IPS-18c (cell line): ENCODE data around the gene PLCB4.

Experiments used
- H3K4me3 ChIP-seq: 2 replicates; pipeline ENCODE4 v1.7.0; 2013; ENCODE audit warnings: low read depth, mild to moderate bottlenecking, low read length, moderate library complexity; ENCODE audit not compliant: insufficient read depth
- H3K9me3 ChIP-seq: one replicate; pipeline ENCODE4 v1.6.1; 2013; ENCODE audit warnings: mild to moderate bottlenecking, low read length, moderate library complexity; ENCODE audit not compliant: control insufficient read depth, insufficient read depth

Gene PLCB4

DNA sequence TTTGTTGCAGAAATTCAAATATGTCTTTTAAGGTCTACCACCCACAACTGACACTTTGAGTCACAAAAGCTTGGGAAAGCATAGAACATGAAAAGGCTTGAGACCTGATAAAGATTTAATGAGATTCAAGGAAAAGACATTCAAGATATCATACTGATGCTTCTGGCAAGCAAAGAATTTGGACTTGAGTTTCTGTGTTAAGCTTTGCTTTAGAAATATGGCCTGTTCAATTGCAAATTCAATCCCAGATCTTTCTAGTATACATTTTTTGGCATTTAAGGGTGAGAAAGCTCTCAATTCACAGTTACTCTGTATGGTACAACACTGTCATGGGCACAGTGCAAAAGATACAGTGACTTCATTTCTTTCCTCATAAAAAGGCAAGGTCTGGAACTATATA, 406.6 kb downstream of the PLCB4 start:
- H3K4me3 ChIP-seq: no peak overlapping the region
- no peaks in the 10 kb centered on the region for H3K9me3 ChIP-seq

DNA sequence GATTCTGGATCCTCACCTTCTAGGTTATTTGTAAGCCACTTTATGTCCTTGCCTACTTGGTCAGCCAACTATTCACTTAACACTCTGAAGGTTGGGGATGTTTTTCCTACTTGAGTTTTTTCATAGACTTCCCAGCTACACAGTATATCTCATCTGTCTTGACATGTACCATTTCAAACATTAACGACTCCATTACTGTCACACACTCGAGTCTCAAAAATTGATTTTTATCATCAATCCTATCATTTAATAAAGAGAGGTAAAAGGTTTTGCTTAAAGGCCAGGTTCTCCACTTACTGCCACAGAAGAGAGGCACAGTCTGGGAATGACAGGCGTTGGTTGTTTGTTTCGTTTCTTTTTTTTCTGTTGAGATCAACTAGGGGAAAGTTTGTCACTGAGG, 407.3 kb downstream of the PLCB4 start:
- Histone ChIP-seq H3K9me3 (no peaks in the 10 kb centered on the region), H3K4me3 (no peak overlapping the region)

DNA sequence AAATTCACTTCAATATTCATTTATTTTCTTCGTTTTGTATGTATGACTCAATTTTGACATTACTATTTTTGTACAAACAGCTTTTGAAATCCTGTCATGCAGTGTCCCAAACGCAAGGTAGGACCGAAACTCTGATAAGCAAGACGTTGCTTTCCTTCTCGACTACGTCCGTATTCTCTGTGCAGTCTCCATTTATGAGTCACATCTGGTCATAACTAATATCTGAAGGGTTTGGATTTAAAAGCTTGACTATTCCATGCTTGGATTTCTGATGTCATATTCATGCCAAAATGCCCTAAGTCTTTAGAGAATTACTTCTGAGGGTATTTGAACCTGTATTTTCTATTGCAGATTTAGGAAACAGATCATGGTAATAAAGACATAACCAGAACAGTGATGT, 407.8 kb downstream of the PLCB4 start:
- Histone ChIP-seq H3K9me3 (no peaks in the 10 kb centered on the region), H3K4me3 (no peak overlapping the region)

DNA sequence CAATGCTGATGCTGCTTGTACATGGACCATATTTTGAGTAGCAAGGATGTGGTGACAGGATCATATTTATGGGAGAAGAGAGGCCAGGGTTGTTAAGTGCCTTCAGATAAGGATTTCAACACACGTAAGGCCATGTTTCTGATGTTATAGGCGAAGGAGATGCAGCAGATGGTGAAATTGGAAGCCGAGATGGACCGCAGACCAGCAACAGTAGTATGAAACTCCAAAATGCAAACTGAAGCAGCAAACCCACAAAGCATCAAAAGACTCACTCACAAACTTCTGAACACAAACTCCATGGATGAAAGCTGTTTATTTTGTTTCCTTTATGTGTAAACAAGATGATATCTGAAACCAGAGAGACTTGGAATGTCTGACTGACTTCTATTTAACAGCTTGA, 409.9 kb downstream of the PLCB4 start:
- Histone ChIP-seq H3K9me3 (no peaks in the 10 kb centered on the region), H3K4me3 (no peak overlapping the region)

DNA sequence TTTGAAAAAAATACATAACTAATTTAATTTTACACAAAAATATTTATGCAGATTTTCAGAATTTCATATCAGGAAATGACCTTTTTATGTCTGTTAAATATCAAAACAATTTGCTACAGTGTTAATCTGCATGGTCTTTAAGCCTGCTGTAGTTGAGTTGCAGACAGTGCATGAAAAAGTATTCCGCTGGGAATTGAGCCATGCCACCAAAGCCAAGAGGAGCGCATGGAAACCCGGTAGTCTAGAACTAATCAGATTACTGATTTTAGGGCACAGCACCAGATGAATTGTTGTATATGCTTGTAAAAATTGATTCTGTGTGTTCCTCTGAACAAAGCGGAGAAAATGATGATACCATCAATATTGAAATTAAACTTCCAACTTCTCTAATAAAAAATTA, 411.2 kb downstream of the PLCB4 start:
- Histone ChIP-seq H3K9me3 (no peaks in the 10 kb centered on the region), H3K4me3 (no peak overlapping the region)

DNA sequence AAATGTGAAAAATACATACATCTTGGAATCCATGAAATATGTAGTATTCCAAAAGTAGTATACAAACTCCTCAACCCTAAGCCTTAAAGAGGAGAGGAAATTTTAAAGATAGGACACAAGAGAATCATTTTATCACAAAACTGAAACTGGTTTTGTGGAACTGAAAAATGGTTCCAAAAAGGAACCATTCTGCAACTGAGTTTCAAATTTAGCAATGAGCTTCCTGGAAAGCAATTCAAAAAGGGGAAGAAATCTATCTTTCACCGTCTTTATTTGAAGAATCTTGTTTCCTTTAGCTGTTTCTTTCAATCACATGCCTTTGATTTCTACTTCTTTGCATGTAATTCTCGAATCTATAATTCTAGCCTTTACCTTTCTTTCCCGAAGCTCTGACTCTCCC, 413.3 kb downstream of the PLCB4 start:
- H3K9me3 ChIP-seq: no peaks in the 10 kb centered on the region
- H3K4me3 ChIP-seq: no peak overlapping the region

DNA sequence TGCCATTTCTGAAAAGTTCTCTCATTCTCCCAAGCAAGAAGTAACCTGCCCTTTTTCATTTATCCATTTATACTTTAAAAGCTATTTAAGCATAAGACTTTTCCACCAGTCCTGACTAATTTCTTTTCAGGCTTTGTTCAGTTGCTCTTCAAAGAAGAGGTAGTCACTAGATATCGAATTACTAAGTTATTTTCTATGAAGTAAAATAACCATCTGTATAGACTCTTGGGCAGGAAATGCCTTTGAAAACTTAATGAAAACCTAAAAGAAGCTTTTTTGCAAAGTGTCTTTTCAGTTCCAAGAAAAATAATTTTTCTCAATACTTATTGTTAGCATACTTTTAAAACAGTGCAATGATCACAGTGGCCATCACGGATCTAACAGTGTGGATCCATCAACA, 414.2 kb downstream of the PLCB4 start:
- H3K4me3 ChIP-seq: no peak overlapping the region

DNA sequence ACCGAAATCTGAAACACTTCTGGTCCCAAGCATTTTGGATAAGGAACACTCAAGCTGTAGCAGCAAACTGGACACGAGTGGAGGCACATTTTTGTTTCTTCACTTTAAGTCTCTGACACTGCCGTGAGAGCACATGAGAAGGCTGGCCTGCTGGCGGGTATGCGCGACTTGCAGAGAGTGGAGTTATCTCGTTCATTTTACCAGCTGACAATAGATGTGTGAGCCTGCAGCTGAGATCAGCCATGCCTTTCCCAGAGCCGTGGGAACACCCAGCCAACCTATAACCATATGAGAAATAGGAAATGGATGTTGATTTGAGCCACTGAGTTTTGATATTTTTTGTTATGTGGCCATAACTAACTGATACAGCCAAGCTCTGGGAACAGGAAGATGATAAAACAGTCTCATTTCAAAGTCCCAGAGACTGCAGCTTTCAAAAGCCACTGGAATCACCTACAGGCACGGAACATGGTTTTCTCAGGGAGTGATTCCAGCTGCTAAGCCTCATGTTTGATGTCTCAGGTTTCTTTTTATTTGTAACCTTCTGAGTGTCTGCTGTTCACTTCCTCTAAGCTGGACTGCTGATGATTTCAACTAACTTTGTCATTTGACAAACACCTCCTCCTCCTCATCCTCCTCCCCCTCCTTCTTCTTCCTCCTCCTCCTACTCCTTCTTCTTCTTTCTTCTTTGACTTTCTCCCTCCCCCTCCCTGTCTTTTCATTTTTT, 416.9 kb downstream of the PLCB4 start:
- Histone ChIP-seq H3K4me3 (no peak overlapping the region), H3K9me3 (no peaks in the 10 kb centered on the region)

More for the DNA sequence above, 414.2 kb downstream of the PLCB4 start:
- no peaks in the 10 kb centered on the region for H3K9me3 ChIP-seq

DNA sequence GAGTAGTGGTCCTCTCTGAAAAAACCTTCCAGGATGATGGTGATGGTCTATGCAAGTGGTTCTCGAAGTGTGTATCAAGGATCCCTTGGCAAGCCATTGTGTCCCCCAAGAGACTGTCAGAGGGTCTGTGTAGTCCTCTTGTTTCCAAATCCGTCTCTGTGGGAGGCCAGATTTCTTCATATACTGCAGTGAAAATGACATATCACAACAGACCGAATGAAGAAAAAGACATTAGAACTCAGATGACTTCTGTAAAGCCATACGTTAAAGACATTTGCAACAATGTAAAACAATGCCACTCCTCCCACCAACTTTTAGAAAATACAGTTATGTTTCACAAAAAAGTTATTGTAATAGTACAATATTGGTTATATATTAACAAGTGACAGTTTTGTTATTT, 418.3 kb downstream of the PLCB4 start:
- Histone ChIP-seq H3K4me3 (no peak overlapping the region), H3K9me3 (no peaks in the 10 kb centered on the region)

DNA sequence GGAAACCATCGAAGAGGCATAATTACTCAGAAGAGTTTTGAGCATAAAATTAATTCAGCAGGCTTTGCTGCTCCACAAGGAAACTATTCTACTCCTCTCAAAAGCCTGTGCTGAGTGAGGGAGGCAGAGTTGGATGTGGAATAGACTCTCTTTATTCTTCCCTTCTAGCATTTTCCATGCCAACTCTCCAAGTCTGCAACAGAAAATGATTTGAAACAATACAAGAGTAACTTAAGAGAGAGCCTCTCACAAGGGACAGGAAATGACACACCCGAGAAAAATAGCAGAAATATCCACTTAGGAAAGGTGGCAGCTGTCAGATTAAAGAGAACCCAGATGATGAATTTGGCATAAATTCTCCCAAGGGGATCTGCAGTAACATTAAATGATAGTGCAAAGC, 419.2 kb downstream of the PLCB4 start:
- no peak overlapping the region for H3K4me3 ChIP-seq
- H3K9me3 ChIP-seq: no peaks in the 10 kb centered on the region

DNA sequence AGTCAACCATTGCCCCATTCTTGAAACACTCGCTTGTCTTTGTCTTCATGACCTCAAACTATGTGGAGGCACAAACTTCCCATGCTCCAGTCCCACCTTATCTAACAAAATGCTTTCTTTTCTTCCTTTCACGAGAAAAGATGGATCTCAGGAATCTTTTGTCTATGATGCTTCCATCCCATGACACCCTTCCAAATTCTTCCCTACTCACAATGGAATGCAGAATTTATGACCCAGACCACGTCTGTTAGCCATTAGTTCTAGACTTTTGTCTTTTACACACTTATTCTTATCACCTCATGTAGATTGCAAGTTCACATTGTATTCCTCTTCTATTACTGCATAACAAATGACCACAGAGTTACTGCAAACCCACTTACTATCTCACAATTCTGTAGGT, 421.3 kb downstream of the PLCB4 start:
- Histone ChIP-seq H3K4me3 (no peak overlapping the region), H3K9me3 (no peaks in the 10 kb centered on the region)

DNA sequence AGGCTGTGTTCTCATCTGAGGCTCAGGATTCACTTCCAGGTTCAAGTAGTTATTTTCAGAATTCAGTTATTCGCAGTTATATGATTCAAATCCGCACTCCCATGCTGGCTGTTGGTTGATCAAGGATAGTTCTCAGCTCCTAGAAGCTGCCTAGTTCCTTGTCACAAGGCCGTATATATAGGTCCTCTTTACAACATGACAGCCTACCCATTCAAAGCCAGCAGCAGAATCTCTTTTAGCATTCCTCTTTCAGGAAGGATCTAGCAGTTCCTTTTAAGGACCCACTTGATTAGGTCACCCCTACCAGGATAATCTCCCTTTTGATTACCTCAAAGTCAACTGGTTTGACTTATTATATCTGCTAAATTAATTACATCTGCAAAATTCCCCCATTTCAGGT, 421.7 kb downstream of the PLCB4 start:
- H3K9me3 ChIP-seq: no peaks in the 10 kb centered on the region

DNA sequence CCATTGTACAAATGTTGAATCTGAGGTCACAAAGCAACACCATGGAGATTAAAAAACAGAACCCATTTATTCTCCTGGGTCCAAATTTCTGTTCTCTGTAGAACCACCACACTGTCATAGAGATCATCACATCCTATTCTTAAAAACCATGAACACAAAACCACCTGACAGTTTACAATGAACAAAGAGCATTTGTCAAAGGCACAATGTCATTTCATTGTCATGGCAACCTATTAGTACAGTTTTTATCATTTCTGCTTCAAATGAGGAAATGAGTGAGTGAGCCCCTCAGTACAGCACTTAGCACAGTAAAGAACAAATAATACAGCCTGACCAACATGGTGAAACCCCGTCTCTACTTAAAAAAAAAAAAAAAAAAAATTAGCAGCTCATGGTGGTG, 422.4 kb downstream of the PLCB4 start:
- Histone ChIP-seq H3K9me3 (no peaks in the 10 kb centered on the region), H3K4me3 (no peak overlapping the region)

More for the DNA sequence above, 421.7 kb downstream of the PLCB4 start:
- H3K4me3 ChIP-seq: no peak overlapping the region

DNA sequence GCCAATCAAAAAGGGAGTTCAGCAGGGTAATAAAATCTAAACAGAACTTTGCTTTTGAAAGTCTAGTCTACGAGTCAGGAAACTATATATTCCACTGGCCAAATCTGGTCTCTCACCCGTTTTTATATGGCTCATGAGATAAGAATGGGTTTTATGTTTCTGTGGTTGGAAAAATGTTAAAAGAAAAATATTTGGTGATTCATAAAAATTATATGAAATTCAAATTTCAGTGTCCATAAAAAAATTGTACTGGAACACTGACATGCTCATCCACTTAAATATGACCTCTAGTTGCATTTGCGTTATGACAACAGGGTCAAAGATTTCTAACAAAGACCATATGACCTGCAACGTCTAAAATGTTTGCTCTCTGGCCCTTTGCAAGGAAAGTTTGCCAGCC, 423.2 kb downstream of the PLCB4 start:
- no peak overlapping the region for H3K4me3 ChIP-seq
- no peaks in the 10 kb centered on the region for H3K9me3 ChIP-seq

DNA sequence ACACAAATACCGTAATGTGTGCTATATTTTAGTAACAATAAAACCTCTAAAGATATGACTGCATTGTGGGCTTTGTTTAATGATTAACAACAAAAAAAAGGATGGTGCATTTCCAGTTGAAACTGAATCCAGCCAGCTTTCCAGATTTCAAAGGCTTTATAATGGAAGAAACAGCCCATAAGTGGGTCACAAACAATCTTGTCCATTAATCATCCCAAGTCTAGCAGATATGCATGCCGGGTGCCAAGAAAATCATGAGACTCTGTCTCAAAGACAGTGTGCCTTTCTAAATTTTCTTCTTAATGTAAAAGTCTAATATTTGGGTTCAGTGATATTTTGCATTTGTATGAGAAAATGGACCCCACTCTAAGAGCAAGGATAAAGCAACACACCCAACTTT, 424.9 kb downstream of the PLCB4 start:
- no peak overlapping the region for H3K4me3 ChIP-seq
- H3K9me3 ChIP-seq: no peaks in the 10 kb centered on the region

DNA sequence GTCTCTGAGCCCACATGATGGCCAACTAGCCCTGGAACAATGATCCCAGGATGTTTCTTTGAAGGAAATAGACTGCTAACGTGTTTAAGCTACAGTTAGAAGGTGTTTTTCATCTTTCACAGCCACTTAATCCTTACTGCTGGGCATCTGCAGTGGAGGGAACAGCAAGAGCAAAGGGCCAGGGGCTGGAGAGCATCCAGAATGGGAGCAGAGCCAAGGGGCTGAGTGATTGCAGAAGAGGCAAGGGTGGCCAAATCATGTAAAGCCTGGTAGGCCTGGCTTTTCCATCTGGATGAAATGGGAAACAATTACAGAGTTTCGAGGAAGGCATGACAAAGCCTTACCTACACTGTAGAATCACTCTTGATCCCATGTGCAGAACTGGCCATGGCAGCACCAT, 426.8 kb downstream of the PLCB4 start:
- no peak overlapping the region for H3K4me3 ChIP-seq
- no peaks in the 10 kb centered on the region for H3K9me3 ChIP-seq

DNA sequence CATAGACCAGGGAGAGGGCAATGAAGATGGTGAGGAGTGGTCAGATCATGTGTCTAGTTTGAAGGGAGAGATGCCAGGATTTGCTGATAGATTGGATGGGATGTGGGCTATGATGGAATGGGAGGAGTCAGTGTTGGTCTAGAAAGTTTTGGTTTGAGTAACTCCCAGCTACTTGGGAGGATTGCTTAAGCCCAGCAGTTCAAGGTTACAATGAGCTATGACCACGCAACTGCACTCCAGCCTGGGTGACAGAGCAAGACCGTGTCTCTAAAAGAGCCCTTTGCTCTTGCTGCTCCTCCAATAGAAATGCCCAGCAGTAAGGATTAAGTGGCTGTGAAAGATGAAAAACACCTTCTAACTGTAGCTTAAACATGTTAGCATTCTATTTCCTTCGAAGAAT, 427.3 kb downstream of the PLCB4 start:
- Histone ChIP-seq H3K4me3 (no peak overlapping the region), H3K9me3 (no peaks in the 10 kb centered on the region)

DNA sequence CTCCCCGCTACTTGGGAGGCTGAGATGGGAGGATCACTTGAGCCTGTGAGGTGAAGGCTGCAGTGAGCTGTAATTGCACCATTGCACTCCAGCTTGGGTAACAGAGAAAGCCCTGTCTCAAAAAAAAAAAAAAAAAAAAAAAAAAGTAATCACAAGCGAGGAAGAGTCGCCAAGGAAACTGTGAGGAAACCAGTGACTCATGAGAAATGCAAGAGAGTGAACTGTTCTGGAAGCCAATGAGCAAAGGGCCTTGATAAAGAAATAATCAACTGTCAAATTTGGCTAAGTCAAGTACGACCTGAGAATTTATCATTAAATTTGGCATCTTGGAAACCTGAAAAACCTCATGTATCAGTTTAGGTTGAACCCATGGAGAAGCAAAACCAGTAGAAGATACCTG, 429.4 kb downstream of the PLCB4 start:
- Histone ChIP-seq H3K9me3 (no peaks in the 10 kb centered on the region), H3K4me3 (no peak overlapping the region)
